DND-41 (cell line): ENCODE measurements around the gene NDUFS5.

ENCODE experiments used
- CTCF ChIP-seq: IDR thresholded peaks from 2 replicates; pipeline ENCODE4 v1.5.1; 2012; ENCODE audit warnings: borderline replicate concordance, low read length, moderate library complexity, mild to moderate bottlenecking; ENCODE audit not compliant: poor library complexity, severe bottlenecking; ENCODE audit errors: extremely low read depth
- EZH2 ChIP-seq: IDR thresholded peaks from 3 replicates; pipeline ENCODE4 v1.6.1; 2012; ENCODE audit warnings: borderline replicate concordance, low read depth, mild to moderate bottlenecking, moderate library complexity, low read length, inconsistent platforms; ENCODE audit not compliant: severe bottlenecking

- no peak for TF ChIP-seq CTCF
- TF ChIP-seq EZH2 = no peak
These were observed 8.0 kb downstream of the NDUFS5 start for GRCh38 chr1:39034114-39034654.
